Measurements from ENCODE around the gene ATE1. TPM values are rescaled to one million over a fixed set of nuclear protein-coding genes. Genes with fewer than 3 reads are reported as not detected.
"Not testable (repeated sequence)": the region's sequence is repeated elsewhere in the genome, so short reads cannot be mapped to it uniquely, and the experiment has no call there.

Gene ATE1
- total RNA-seq, 1 donor from 2014 or later, result 36.9 TPM

DNA sequence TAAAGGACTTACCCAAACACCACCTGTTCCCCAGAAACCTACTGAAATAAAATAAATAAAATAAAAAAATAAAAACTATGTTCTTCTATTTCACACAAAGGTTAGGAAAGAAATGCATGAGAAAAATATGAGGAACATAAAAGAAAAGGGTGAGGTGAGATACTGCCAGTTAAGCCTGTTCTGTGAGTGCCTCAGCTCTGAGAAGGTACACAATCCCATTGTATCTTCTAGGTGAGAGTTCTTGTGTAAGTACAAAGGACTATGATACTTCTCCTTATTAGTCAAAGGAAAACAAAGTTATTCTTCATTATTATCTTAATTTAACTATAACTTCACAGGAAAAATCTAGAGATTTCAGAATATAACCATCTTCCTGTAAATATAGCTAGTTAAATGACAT, 86.0 kb downstream of the ATE1 start:
- no peak for ATAC-seq
- DNase-seq, result no peak
- intact Hi-C loops (cut with micrococcal nuclease), result no loop called here

- intact Hi-C loops (cut with micrococcal nuclease), result no loop called here
- ATAC-seq, result no peak
Measured at GRCh38 chr10:121838931-121839330, 88.9 kb downstream of the ATE1 start.

GRCh38 chr10:121838149-121838548, 89.7 kb downstream of the ATE1 start:
- intact Hi-C loops (cut with micrococcal nuclease), result no loop called here
- ATAC-seq (no peak), DNase-seq (no peak)

More at GRCh38 chr10:121838931-121839330, 88.9 kb downstream of the ATE1 start:
- DNase-seq, result no peak

- DNase-seq, result no peak
- ATAC-seq, result no peak
- intact Hi-C loops (cut with micrococcal nuclease), result no loop called here
Measured at GRCh38 chr10:121836171-121836570, 91.7 kb downstream of the ATE1 start.

DNA sequence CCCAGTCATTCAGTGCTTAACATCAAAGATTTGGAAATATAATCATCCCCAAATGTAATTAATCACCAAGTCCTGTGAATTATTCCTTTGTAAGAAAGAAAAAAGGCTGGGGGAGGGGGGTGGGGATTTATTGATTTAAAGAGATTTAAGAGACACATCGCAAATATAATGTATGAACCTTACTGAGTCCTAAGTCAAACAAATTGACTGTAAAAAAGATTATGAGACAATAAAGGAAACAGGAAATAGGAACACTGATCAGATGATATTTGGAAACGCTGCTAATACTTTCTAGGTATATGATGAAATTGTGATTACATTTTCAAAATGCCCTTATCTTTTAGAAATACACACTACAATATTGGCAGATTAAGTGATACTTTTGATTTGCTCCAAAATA, 92.5 kb downstream of the ATE1 start:
- no peak for DNase-seq
- no peak for ATAC-seq
- intact Hi-C loops (cut with micrococcal nuclease), result no loop called here

DNA sequence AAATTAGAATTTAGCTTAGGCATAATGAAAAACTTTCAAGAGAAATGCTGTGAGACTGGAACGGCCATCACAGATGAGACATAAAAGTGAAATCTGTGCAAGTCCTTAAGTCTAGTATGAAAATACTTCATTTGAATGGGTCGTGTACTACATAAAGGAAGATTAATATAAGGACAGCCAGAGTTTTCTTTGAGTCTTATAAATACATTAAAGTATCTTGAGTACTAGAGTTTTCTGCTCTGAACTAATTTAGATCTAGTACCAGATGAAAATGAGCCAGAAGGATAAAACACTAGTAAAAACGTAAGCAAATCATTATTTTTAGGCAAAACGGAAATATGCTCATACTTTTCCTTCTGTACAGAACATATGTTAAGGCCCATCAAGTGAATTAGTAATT, 93.1 kb downstream of the ATE1 start:
- DNase-seq (no peak), ATAC-seq (no peak)
- intact Hi-C loops (cut with micrococcal nuclease), result no loop called here

- no peak for DNase-seq
- ATAC-seq, result no peak
- intact Hi-C loops (cut with micrococcal nuclease), result no loop called here
Measured at GRCh38 chr10:121833387-121833786, 94.4 kb downstream of the ATE1 start.

GRCh38 chr10:121832647-121833046, 95.2 kb downstream of the ATE1 start:
- DNase-seq (no peak), ATAC-seq (no peak)
- intact Hi-C loops (cut with micrococcal nuclease), result no loop called here

DNA sequence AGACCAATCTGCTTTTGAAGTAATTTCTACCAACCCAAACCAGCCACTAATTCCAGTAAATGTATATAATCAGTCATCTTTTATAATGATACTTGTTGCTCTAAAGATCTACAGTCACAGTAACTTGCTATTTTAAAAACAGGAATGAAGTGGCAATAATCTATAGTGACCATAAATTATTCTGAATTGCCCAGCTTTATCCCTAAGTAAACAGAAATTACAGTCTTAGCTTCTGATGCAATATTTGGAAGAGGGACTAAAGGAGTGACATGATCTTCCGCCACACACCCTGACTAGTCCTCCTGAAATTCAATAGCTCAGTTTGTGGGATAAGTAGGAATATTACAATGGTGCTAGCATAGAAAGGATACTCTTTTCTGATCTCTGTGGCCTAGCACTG, 96.1 kb downstream of the ATE1 start:
- intact Hi-C loops (cut with micrococcal nuclease), result no loop called here
- ATAC-seq, result no peak
- DNase-seq, result no peak

DNA sequence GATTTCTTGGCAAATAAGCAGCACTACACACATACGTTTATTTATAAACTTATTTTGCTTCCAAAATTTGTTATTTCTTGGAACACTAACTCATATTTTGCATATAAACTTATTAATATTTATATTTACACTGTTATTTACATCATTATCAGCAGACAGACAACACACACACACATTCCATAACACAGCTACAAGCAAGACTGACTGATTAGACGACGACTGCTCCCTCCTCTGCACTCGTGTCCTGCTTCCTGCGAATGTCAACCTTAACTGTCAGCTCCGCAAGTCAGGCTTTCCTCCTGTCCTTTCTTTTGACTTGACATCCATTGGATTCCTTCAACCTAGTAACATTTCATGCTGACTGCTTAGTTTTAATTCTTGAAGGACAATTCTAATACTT, 96.6 kb downstream of the ATE1 start:
- DNase-seq (no peak), ATAC-seq (peak; percentile 75)
- intact Hi-C loops (cut with micrococcal nuclease), result no loop called here

- ATAC-seq (peak; percentile 93), DNase-seq (no peak)
- intact Hi-C loops (cut with micrococcal nuclease), result no loop called here
Measured at GRCh38 chr10:121830101-121830500, 97.7 kb downstream of the ATE1 start.

- ATAC-seq (no peak), DNase-seq (no peak)
- intact Hi-C loops (cut with micrococcal nuclease), result no loop called here
Measured at GRCh38 chr10:121828045-121828444, 99.8 kb downstream of the ATE1 start.

DNA sequence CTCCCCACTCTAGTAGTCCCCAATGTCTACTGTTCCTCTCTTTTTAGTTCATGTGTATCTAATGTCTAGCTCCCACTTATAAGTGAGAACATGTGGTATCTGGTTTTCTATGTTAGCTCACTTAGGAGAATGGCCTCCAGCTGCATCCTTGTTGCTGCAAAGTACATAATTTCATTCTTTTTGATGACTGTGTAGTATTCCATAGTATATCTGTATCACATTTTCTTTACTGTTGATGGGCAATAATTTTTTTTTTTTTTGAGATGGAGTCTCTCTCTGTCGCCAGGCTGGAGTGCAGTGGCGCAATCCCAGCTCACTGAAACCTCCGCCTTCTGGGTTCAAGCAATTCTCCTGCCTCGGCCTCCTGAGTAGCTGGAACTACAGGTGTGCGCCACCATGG, 101.1 kb downstream of the ATE1 start:
- ATAC-seq; intact Hi-C loops (cut with micrococcal nuclease); DNase-seq: not testable (repeated sequence)

DNA sequence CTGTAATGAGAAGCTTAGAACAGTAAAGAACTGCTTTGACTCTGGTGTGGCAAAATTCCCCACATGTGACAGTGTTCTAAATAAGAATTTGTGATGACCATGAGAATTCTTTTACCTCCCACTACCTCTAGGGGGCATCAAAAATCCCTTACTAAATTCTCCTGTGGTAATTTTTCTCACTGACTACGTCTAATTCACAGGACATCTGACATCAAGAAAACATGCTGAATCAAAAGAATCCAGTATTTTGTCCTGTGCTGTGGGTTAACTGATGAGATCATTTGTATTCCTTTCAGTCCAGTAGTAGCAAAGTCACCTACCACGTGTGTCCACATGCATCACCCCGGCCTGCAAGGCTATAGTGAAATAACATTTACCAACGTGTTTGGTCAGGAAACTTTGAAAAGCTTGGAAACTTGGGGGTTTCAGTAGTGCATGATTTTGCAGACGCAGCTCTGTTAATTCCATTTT, 103.8 kb downstream of the ATE1 start:
- DNase-seq (no peak), ATAC-seq (peak; percentile 18)
- intact Hi-C loops (cut with micrococcal nuclease), result no loop called here

- DNase-seq, result no peak
- intact Hi-C loops (cut with micrococcal nuclease), result no loop called here
- no peak for ATAC-seq
Measured at GRCh38 chr10:121822724-121823123, 105.1 kb downstream of the ATE1 start.

DNA sequence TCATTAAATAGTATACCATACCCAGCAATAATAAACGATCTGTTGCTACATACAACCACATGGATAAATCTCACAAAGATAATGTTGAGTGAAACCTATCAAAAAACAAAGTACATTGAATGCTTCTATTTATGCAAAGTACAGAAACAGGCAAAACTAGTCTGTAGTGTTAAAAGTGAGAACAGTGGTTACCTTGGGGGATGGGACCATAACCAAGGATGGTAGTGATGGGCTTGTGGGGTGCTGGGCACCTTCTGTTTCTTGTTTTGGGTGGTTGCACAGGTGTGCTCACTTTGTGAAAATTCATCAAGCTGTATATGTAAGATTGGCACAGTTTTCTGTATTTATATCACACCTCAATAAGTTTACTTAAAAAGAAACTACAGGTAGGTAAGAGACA, 105.7 kb downstream of the ATE1 start:
- intact Hi-C loops (cut with micrococcal nuclease), result no loop called here
- DNase-seq (no peak), ATAC-seq (no peak)

DNA sequence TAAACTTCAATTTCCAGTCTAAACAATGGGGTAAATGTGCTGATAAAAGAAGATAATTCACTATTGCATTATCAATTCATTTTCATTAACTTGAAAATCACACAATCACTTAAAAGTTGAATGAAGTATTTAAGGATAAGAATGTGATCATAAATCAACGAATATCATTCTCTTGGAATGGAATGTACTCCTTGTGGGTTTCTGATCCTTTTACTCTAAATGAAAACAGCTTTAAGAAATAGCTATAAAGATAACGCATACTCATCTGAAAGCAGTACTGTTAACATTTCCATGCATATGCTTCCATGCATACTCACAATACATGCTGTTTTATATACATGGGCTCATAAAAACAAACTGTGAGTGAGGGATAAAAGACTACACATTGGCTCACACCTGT, 108.8 kb downstream of the ATE1 start:
- ATAC-seq (no peak), DNase-seq (no peak)
- intact Hi-C loops (cut with micrococcal nuclease), result no loop called here

- DNase-seq, result no peak
- intact Hi-C loops (cut with micrococcal nuclease), result no loop called here
- ATAC-seq, result no peak
Measured at GRCh38 chr10:121818599-121818998, 109.2 kb downstream of the ATE1 start.

DNA sequence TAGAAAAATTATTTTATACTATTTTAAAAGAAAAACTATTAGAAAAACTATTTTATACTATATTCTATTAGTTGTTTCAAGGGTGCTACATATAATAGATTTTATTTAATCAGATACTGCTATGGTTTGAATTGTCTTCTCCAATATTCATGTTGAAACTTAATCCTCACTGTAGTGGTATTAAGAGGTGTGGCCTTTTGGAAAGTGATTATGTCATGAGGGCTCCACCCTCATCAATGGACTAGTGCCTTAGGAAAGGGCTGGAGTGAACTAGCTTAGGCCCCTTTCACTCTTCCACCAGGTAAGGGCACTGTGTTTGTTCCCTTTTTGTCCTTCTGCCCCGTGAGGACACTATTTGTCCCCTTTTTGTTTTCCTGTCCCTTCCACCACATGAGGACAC, 111.6 kb downstream of the ATE1 start:
- ATAC-seq (no peak), DNase-seq (no peak)
- intact Hi-C loops (cut with micrococcal nuclease), result no loop called here

GRCh38 chr10:121813857-121814256, 114.0 kb downstream of the ATE1 start:
- intact Hi-C loops (cut with micrococcal nuclease), result no loop called here
- no peak for ATAC-seq
- no peak for DNase-seq

- no peak for ATAC-seq
- intact Hi-C loops (cut with micrococcal nuclease), result no loop called here
Measured at GRCh38 chr10:121813211-121813815, 114.5 kb downstream of the ATE1 start.

DNA sequence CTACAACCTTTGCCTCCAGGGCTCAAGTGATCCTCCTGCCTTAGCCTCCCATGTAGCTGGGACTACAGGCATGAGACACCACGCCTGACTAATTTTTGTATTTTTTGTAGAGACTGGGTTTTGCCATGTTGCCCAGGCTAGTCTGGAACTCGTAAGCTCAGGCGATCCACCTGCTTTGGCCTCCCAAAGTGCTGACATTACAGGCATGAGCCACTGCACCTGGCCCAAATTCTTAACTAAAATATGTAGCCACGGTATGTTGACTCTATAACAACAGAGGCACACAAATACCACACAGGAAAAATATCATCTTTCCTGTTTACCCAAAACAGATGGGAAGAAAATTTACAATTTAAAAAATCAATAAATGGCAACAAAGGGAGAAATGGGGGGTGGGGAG, 115.8 kb downstream of the ATE1 start:
- no peak for ATAC-seq
- intact Hi-C loops (cut with micrococcal nuclease), result no loop called here

More at GRCh38 chr10:121813211-121813815, 114.5 kb downstream of the ATE1 start:
- DNase-seq, result no peak

More for the DNA sequence above, 115.8 kb downstream of the ATE1 start:
- no peak for DNase-seq

Data from left ventricle myocardium superior (tissue), 1 donor.